ENCODE measurements around the gene DMAC2L.
"Not testable (repeated sequence)": the region's sequence is repeated elsewhere in the genome, so short reads cannot be mapped to it uniquely, and the experiment has no call there.

DMAC2L gene

DNA sequence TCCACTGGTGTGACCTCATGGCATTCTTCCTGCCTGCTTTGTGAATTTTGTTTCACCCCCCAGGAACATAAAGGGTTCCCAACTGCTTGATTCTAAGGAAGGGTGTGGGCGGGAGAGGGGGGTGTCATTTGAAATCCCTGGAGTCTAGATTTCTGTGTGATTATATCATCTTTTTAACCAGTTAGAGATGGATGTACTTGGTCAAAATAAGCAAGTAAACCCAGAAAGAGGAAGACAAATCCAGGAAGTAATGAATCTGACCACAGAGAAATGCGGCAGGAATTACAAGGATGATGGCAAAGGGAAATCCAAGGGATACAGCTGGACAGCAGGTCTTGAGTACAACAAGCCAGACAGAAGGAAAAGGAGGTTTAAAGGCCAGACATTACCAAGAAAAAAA, 38.9 kb downstream of the DMAC2L start:
- no peak for DNase-seq (ENCODE audit: low read depth)
- no peak for TF ChIP-seq CTCF (IDR thresholded peaks at IDR 0.05; ENCODE audit: low read depth, low read length, missing control alignments)
- no peak overlapping the region for H3K4me3 ChIP-seq (ENCODE audit: low read depth, low read length)

DNA sequence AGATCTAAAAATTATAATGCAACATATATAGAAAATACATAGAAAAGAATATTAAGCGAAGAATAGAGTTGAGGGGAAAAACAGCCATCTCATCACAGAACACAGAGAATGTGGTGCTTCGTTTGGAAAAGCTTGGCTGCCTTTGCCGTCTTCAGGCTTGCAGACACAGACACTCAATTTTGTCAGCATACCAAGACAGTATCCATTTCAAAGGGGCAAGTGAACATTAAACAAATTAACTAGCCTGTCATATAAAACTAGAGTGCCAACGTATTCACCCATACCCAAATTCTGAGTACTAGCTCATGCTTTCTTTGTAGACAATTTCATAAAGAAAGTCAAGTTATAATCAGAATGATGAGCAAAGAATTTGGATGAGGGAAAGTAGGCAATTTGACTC, 40.5 kb downstream of the DMAC2L start:
- no peak for TF ChIP-seq CTCF (IDR thresholded peaks at IDR 0.05; ENCODE audit: low read depth, low read length, missing control alignments)
- H3K4me3 ChIP-seq (ENCODE audit: low read depth, low read length) = no peak overlapping the region
- no peak for DNase-seq (ENCODE audit: low read depth)

GRCh38 chr14:50353126-50353525, 41.0 kb downstream of the DMAC2L start:
- TF ChIP-seq CTCF (IDR thresholded peaks at IDR 0.05; ENCODE audit: low read depth, low read length, missing control alignments) = no peak

GRCh38 chr14:50354527-50354926, 42.4 kb downstream of the DMAC2L start:
- no peak overlapping the region for H3K4me3 ChIP-seq (ENCODE audit: low read depth, low read length)
- no peak for DNase-seq (ENCODE audit: low read depth)
- TF ChIP-seq CTCF (IDR thresholded peaks at IDR 0.05; ENCODE audit: low read depth, low read length, missing control alignments) = no peak

More at GRCh38 chr14:50353126-50353525, 41.0 kb downstream of the DMAC2L start:
- no peak overlapping the region for H3K4me3 ChIP-seq (ENCODE audit: low read depth, low read length)
- no peak for DNase-seq (ENCODE audit: low read depth)

GRCh38 chr14:50355692-50356091, 43.6 kb downstream of the DMAC2L start:
- no peak overlapping the region for H3K4me3 ChIP-seq (ENCODE audit: low read depth, low read length)
- DNase-seq (ENCODE audit: low read depth) = no peak
- no peak for TF ChIP-seq CTCF (IDR thresholded peaks at IDR 0.05; ENCODE audit: low read depth, low read length, missing control alignments)

DNA sequence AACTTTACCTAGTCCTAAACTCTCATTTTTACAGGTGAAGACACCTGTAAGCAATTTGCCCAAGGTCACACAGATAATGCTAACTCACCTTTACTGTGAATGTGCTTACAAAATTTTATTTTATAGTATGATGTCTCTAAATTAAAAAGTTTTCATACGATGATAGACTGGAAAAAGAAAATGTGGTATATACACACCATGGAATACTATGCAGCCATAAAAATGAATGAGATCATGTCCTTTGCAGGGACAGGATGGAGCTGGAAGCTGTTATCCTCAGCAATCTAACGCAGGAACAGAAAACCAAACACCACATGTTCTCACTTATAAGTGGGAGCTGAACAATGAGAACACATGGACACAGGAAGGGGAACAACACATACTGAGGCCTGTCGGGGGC, 44.2 kb downstream of the DMAC2L start:
- not testable (repeated sequence) for H3K4me3 ChIP-seq (ENCODE audit: low read depth, low read length); DNase-seq (ENCODE audit: low read depth)

- H3K4me3 ChIP-seq (ENCODE audit: low read depth, low read length) = no peak overlapping the region
- no peak for TF ChIP-seq CTCF (IDR thresholded peaks at IDR 0.05; ENCODE audit: low read depth, low read length, missing control alignments)
- DNase-seq (ENCODE audit: low read depth) = no peak
Measured at GRCh38 chr14:50357124-50357523, 45.0 kb downstream of the DMAC2L start.

Data from GM12864 (cell line).